KOPT-K1 (cell line): ENCODE measurements around the gene STK32C.

Source experiments
- H3K27ac ChIP-seq: fragments of 200-600 bp; sonication (generic); 2 replicates; pipeline ENCODE4 v1.5.1; 2016; ENCODE audit warnings: antibody characterized with exemption, mild to moderate bottlenecking, low read depth, low read length; ENCODE audit not compliant: poor library complexity, severe bottlenecking
- H3K36me3 ChIP-seq: fragments of 200-600 bp; sonication (generic); 2 replicates; pipeline ENCODE4 v1.5.1; 2017; ENCODE audit warnings: antibody characterized with exemption, mild to moderate bottlenecking, low read length, moderate library complexity; ENCODE audit not compliant: insufficient read depth
- H3K9me3 ChIP-seq: fragments of 200-600 bp; sonication (generic); 2 replicates; pipeline ENCODE4 v1.5.1; 2017; ENCODE audit warnings: antibody characterized with exemption, low read length, mild to moderate bottlenecking; ENCODE audit not compliant: insufficient read depth, poor library complexity, severe bottlenecking

The STK32C gene

GRCh38 chr10:132292287-132293200 lies 15.2 kb downstream of the STK32C start:
- H3K27ac ChIP-seq, result no peak overlapping the region
- no peaks in the 10 kb centered on the region for H3K36me3 ChIP-seq
- H3K9me3 ChIP-seq, result peaks cover 11% of the 10 kb centered on the region

- Histone ChIP-seq H3K27ac (no peak overlapping the region), H3K36me3 (no peaks in the 10 kb centered on the region), H3K9me3 (peaks cover 11% of the 10 kb centered on the region)
Measured at GRCh38 chr10:132291826-132292225, 15.9 kb downstream of the STK32C start.

GRCh38 chr10:132290631-132291030 lies 17.1 kb downstream of the STK32C start:
- no peak overlapping the region for H3K27ac ChIP-seq
- peaks cover 11% of the 10 kb centered on the region for H3K9me3 ChIP-seq
- no peaks in the 10 kb centered on the region for H3K36me3 ChIP-seq

DNA sequence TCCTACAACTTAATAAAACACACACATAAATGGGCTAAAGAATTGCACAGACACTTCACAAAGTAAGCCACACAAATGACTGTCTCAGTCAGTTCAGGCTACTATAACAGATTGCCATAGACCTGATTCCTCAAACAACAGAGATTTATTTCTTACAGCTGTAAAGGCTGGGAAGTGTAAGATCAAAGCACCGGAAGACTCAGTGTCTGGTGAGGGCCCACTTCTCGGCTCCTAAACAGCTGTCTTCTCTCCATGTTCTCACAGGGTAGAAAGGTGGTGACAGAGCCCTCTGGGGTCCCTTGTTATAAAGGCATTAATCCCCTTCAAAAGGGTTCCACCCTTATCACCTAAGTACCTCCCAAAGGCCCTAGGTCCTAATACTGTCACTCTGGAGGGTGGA lies 18.3 kb downstream of the STK32C start:
- H3K9me3 ChIP-seq, result peaks cover 11% of the 10 kb centered on the region
- H3K36me3 ChIP-seq, result no peaks in the 10 kb centered on the region
- no peak overlapping the region for H3K27ac ChIP-seq

GRCh38 chr10:132283604-132284382 lies 24.0 kb downstream of the STK32C start:
- Histone ChIP-seq H3K9me3 (peaks cover 5% of the 10 kb centered on the region), H3K36me3 (no peaks in the 10 kb centered on the region), H3K27ac (no peak overlapping the region)

- H3K9me3 ChIP-seq, result no peaks in the 10 kb centered on the region
- H3K27ac ChIP-seq, result no peak overlapping the region
- no peaks in the 10 kb centered on the region for H3K36me3 ChIP-seq
Measured at GRCh38 chr10:132282667-132283603, 24.8 kb downstream of the STK32C start.

DNA sequence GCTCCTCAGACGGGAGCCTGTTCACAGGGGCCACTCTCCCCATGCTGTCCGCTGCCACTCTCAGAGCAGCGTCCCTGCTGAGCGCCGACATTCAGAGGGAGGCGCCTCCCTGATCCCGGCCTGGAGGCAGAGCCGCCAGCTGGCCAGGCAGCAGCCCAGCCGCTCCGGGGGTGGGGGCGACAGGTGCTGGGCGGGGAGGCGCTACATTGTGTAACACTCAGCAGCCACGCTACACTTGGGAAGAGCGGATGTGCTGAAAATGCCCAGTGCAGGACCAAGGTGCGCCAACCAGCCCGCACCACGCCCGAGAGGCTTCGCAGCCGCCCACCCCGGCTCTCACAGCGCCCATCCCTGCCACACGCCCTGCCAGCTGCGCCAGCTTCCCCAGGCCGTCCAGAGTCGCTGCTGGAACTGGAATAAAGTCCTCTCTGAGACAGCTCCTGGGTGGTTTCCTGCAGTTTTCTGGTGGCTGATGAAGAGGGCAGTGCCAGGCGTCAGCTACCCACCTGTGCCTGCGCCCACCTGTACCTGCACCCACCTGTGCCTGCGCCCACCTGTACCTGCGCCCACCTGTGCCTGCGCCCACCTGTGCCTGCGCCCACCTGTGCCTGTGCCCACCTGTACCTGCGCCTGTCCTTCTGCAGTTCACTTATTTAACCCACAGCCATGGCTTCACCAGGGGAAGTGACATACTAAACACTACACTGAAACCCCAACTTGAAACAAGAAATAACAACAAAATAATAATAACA lies 25.7 kb downstream of the STK32C start:
- Histone ChIP-seq H3K9me3 (no peaks in the 10 kb centered on the region), H3K36me3 (no peaks in the 10 kb centered on the region), H3K27ac (no peak overlapping the region)

- Histone ChIP-seq H3K9me3 (no peaks in the 10 kb centered on the region), H3K36me3 (no peaks in the 10 kb centered on the region), H3K27ac (no peak overlapping the region)
Measured at GRCh38 chr10:132280646-132281074, 27.1 kb downstream of the STK32C start.

DNA sequence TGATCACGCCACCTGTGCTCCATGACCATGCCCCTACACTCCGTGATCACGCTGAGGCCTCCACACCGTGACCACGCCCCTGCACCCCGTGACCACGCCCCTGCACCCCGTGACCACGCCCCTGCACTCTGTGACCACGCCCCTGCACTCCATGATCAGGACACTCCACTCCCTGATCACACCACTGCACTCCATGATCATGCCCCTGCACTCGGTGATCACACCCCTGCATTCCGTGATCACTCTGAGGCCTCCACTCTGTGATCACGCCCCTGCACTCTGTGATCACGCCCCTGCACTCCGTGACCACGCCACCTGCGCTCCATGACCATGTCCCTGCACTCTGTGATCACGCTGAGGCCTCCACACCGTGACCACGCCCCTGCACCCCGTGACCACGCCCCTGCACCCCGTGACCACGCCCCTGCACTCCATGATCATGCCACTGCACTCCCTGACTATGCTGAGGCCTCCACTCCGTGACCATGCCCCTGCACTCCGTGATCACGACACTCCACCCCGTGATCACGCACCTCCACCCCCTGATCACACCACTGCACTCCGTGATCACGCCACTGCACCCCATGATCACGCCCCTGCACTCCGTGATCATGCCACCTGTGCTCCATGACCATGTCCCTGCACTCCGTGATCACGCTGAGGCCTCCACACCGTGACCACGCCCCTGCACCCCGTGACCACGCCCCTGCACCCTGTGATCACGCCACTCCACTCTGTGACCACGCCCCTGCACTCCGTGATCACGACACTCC lies 27.7 kb downstream of the STK32C start:
- no peak overlapping the region for H3K27ac ChIP-seq
- no peaks in the 10 kb centered on the region for H3K9me3 ChIP-seq
- H3K36me3 ChIP-seq, result no peaks in the 10 kb centered on the region

DNA sequence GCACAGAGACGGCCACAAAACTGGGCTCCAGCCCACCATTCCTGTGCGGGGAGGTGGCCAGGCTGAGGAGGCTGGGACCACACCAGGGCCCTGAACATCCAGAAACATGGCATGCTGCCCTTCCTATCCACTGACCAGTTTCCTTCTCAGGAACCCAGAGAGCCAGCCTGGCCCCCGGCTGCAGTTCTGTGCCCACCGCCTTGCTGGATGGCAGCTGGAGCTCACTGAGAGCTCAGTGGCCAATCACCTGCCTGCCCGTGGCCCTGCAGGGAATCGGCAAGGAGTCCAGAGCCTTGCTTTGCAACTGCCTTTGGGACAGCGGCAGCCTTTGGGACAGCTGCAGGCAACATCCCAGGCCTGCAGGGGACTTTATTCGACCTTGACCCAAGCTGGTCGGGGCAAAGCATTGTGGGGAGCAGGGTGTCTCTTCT lies 30.4 kb downstream of the STK32C start:
- no peak overlapping the region for H3K27ac ChIP-seq
- no peaks in the 10 kb centered on the region for H3K36me3 ChIP-seq
- H3K9me3 ChIP-seq, result no peaks in the 10 kb centered on the region

DNA sequence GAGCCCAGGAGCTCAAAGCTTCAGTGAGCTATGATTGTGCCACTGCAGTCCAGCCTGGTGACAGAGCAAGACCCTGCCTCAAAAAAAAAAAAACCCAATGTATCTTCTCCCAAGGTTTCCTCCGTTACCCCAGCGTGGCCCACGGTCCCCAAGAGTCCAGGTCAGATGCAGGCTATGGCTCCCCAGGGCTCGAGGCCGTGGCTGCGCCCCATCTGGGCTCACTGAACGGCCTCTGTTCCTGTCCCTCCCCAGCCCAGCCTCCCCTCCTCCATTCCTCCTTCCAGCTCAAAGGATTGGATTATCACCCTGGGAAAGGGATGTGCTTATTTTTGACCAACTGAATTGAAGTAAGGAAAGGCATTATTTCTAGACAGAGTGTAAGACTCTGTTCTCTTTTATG lies 31.0 kb downstream of the STK32C start:
- Histone ChIP-seq H3K27ac (no peak overlapping the region), H3K36me3 (no peaks in the 10 kb centered on the region), H3K9me3 (no peaks in the 10 kb centered on the region)

DNA sequence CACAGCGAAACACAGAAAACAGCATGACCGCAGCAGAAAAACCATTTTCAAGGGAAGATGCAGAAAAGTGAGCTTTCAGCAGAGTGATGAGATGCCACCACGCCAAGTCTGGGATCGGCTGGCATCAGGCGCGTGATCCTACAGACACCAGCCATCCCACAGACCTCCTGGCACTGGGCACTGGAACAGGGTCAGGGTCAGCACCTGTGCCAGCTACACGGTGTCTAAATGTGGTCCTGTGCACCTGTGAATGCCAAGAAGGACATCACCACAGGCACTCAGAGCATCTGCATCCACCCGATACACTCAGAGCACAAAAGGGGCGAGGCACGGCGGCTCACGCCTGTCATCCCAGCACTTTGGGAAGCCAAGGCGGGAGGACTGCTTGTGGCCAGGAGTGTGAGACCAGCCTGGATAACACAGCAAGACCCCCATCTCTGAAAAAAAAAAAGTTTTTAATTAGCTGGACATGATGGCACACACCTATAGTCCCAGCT lies 31.5 kb downstream of the STK32C start:
- Histone ChIP-seq H3K36me3 (no peaks in the 10 kb centered on the region), H3K9me3 (no peaks in the 10 kb centered on the region), H3K27ac (no peak overlapping the region)

DNA sequence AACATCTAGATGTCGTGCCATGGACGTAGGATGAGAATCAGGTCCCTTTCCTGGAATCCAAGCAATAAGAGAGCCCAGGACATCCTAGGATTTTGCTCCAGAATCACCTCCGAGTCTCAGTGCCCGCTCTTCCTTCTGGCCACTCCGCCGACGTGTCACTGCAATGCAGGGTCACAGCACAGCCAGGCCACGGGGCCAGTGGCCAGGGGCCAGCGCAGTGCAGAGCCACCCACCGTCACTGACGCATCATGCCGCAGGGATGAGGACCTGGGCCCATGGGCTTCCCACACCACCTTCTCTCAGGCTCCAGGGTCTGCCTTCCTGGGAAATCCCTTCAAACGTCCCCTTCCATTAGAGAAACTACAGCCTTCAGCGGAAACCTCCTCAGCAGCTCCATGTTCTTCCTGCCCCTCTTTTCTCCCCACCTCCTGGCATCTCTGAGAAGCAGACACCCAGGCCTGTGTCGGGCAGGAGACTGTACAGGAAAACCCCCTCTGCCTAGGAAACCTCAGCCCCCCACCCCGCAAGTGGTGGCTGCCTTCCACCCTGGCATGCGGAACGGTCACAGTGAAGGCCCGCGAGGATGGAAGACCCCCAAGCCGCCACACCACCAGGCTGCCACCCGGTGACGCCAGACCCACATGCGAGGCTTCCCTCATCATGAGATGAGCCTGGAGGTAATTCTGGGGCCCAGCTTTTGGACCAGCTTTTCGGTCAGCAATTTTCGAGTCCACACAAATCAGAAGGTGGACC lies 32.1 kb downstream of the STK32C start:
- no peaks in the 10 kb centered on the region for H3K36me3 ChIP-seq
- H3K27ac ChIP-seq, result no peak overlapping the region
- no peaks in the 10 kb centered on the region for H3K9me3 ChIP-seq
